Stomach (tissue), 9 donors: Measurements from ENCODE around the gene VSTM2L. TPM values are rescaled to one million over a fixed set of nuclear protein-coding genes. Genes with fewer than 3 reads are reported as not detected.
A peak's percentile ranks its signal among the peaks of the same experiment; 100 is the strongest.

Experiments used
- DNase-seq, 2 donors: peaks; one replicate each; pipeline versions ENCODE4 v3.0.0 to v3.0.0-alpha.2; 2013 to 2019
- H3K27ac ChIP-seq, 5 donors: fragments of 200-600 bp in 4 of 5; sonication (generic) in 4 of 5; one replicate each; pipeline ENCODE4 v1.5.1; 2013 to 2019; ENCODE audit warnings: mild to moderate bottlenecking in 1 of 5, moderate library complexity in 1 of 5
- H3K27me3 ChIP-seq, 3 donors: fragments of 200-600 bp; sonication (generic); one replicate each; pipeline ENCODE4 v1.5.1; 2017 to 2019; ENCODE audit warnings: mixed run types in 1 of 3
- H3K36me3 ChIP-seq, 4 donors: fragments of 200-600 bp; sonication (generic); 1 replicate in 3 of 4; 2 replicates in 1 of 4; pipeline ENCODE4 v1.5.1; 2016 to 2019
- H3K4me1 ChIP-seq, 4 donors: fragments of 200-600 bp; sonication (generic); one replicate each; pipeline ENCODE4 v1.5.1; 2016 to 2019
- H3K4me3 ChIP-seq, 4 donors: fragments of 200-600 bp; sonication (generic) in 3 of 4; one replicate each; pipeline ENCODE4 v1.5.1; 2016 to 2019; ENCODE audit warnings: mild to moderate bottlenecking in 1 of 4
- H3K9me3 ChIP-seq, 4 donors: fragments of 200-600 bp; sonication (generic); one replicate each; pipeline ENCODE4 v1.5.1; 2016 to 2019
- EP300 ChIP-seq: sonication (generic); formaldehyde crosslinking; IDR thresholded peaks from one replicate; pipeline ENCODE4 v1.6.1; 2017; ENCODE audit warnings: antibody characterized with exemption
- POLR2A ChIP-seq, 4 donors: fragments of 450-650 bp; IDR thresholded peaks; one replicate each; pipeline ENCODE4 v1.6.1; 2016; ENCODE audit warnings: antibody characterized with exemption in 4 of 4, control low read depth in 2 of 4, mild to moderate bottlenecking in 1 of 4, moderate library complexity in 1 of 4
- POLR2AphosphoS5 ChIP-seq, 3 donors: sonication (generic); formaldehyde crosslinking; IDR thresholded peaks; one replicate each; pipeline ENCODE4 v1.6.1; 2016; ENCODE audit warnings: antibody characterized with exemption in 3 of 3
- WGBS, 5 donors: extraction: QIAGEN DNeasy Blood & Tissue Kit in 3 of 5; methylation state at CpG; one replicate each; pipeline versions ENCODE4 v1.1.5 to v1.1.7; 2013 to 2018; 5-methylcytosine and 5-hydroxymethylcytosine counted together
- intact Hi-C: fragments of 100-400 bp; cut with DNase I; formaldehyde crosslinking; loops from one replicate; pipeline ENCODE4 v1.15.1; 2023; ENCODE audit warnings: low total_unique reads
- polyA plus RNA-seq, 3 donors: library from polyadenylated mRNA; stranded (reverse); fragments of 200-250 nt; gene quantifications; one replicate each; pipeline ENCODE4 v1.2.3, GENCODE V29; 2013
- total RNA-seq, 5 donors: library from RNA; depleted of rRNA; stranded (reverse); fragments of >200 nt; gene quantifications; one replicate each; pipeline versions ENCODE4 v1.1.0 to v1.2.3, GENCODE V29; 2014 to 2016
- TF ChIP-seq, protein P1 (sequence below), 7 experiments: fragments of 450-650 bp in 4 of 7; fragments of 200-600 bp in 3 of 7; sonication (generic) in 3 of 7; IDR thresholded peaks; one replicate each; pipeline ENCODE4 v1.5.1; 2016 to 2019; ENCODE audit warnings: antibody characterized with exemption in 7 of 7, control low read depth in 2 of 7, mild to moderate bottlenecking in 1 of 7
- donor health status: healthy with polysubstance abuse.
- donor health status: Bipolar disorder and iron deficiency.
- donor health status: healthy.

The VSTM2L gene
- total and polyA plus RNA-seq, 8 donors = 1.1 to 18.3 (median 3.4) TPM; not detected in 2

DNA sequence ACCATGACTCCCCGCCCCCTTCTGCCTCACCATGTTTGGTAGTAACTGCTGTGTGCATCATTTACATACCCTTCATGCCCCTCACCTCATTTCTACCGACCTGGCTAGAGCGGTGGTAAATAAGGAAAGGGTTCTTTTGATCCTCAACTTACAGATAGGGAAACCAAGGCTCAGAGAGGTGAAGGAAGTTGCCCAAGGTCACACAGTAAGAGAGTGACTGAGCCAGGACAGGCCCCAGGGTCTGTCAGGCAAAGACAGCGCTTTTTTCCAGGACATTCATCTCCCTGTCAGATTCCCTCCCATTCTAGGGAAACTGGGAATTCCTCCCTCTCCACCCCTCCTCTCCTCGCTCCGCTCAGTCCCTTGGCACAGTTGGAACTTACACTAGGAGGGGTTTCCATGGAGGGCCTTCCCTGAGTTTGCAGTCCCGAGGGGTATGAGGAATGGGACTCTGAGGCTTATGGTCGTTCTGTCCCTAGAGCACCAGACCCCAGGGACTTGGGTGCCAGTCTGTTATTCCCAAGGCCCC, 2.0 kb downstream of the VSTM2L start:
- H3K27ac ChIP-seq = no peak overlapping the region
- intact Hi-C loops = loop anchor here (10.0 kb wide), 1 partner anchor 90 kb away; no protein-coding TSS in a partner anchor
- no peaks in the 10 kb centered on the region for H3K9me3 ChIP-seq
- TF ChIP-seq, protein P1, sequence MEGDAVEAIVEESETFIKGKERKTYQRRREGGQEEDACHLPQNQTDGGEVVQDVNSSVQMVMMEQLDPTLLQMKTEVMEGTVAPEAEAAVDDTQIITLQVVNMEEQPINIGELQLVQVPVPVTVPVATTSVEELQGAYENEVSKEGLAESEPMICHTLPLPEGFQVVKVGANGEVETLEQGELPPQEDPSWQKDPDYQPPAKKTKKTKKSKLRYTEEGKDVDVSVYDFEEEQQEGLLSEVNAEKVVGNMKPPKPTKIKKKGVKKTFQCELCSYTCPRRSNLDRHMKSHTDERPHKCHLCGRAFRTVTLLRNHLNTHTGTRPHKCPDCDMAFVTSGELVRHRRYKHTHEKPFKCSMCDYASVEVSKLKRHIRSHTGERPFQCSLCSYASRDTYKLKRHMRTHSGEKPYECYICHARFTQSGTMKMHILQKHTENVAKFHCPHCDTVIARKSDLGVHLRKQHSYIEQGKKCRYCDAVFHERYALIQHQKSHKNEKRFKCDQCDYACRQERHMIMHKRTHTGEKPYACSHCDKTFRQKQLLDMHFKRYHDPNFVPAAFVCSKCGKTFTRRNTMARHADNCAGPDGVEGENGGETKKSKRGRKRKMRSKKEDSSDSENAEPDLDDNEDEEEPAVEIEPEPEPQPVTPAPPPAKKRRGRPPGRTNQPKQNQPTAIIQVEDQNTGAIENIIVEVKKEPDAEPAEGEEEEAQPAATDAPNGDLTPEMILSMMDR (IDR thresholded peaks at IDR 0.05) = no peak
- TF ChIP-seq EP300 (no peak), POLR2A (IDR thresholded peaks at IDR 0.05) (no peak), POLR2AphosphoS5 (IDR thresholded peaks at IDR 0.05) (no peak)
- 64 to 74% (median 68%) methylated on average over 8 of the region's 8 CpGs for WGBS, 5 donors
- no peak for DNase-seq
- H3K4me3 ChIP-seq = peak overlapping the region in 1 of 4 donors; percentile 53
- H3K4me1 ChIP-seq = peaks cover 11 to 29% (median 16%) of the 10 kb centered on the region in 4 donors
- H3K36me3 ChIP-seq = no peaks in the 10 kb centered on the region
- peaks cover 0 to 91% (median 48%) of the 10 kb centered on the region in 3 donors for H3K27me3 ChIP-seq

DNA sequence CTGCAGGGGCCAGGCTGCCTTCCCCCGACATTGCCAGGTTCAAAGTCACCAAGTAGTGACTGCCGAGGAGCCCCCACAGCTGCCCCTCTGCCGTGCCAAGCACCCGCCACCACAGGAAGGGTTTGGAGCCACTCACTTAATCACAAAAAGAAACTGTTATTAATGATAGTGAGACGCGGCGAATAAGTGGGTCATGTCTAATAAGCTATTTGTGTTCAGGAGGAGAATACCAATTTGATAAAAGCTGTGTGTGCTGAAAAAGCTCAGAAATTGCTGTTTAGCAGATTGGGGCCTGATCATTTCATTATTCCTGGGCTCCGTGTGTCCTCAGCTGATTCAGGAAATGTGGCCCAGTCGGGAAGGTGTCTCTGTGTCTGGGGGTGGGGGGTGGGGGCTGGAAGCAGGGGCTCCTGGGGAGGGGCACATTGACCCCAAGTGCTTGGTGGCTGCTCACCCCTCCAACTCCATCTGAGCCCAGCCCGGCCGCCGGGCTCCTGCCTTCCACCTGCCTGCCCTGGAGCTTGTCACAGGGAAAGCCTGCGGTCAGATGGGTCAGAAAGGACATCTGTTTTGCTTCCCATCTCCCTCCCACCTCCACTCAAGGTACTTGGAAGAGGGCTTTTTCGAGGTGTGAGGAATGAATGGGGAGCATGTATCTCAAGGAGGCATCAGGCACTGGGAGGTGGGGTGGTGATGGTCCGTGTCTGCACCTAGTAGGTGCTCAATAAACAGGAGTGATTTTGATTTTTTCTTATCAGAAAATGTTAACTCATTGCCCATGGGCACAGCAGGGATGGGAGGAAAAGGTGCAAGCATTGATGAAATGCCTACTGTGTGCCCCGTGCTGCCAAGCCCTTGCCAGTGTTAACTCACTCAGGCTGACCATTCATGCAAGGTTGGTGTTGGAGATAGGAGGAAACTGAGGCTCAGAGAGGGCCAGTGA, 3.0 kb downstream of the VSTM2L start:
- Histone ChIP-seq H3K4me3 (no peak overlapping the region), H3K27me3 (peaks cover 0 to 91% (median 44%) of the 10 kb centered on the region in 3 donors)
- TF ChIP-seq POLR2A (IDR thresholded peaks at IDR 0.05) (no peak), POLR2AphosphoS5 (IDR thresholded peaks at IDR 0.05) (no peak), EP300 (no peak)
- TF ChIP-seq, protein P1 (IDR thresholded peaks at IDR 0.05) = no peak

DNA sequence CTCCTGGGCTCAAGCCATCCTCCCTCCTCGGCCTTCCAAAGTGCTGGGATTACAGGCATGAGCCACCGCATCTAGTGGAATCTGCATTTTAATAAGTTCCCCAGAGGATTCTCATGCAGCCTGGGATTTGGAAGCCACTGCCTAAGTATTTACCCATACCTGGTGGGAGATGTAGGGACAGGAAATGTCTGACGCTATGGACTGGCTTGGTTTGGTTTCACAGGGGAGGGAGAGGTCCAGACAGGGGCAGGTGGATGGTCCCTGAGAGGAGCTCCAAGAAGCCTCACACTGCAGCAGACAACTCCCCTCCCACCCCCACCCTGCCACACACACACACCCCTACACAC, 4.4 kb downstream of the VSTM2L start:
- H3K27me3 ChIP-seq = peaks cover 0 to 91% (median 39%) of the 10 kb centered on the region in 3 donors
- no peaks in the 10 kb centered on the region for H3K9me3 ChIP-seq
- H3K4me3 ChIP-seq = no peak overlapping the region
- WGBS, 5 donors = 49 to 68% (median 50%) methylated on average over 3 of the region's 3 CpGs
- no peaks in the 10 kb centered on the region for H3K36me3 ChIP-seq
- DNase-seq = no peak
- intact Hi-C loops = loop anchor here (10.0 kb wide), 1 partner anchor 87 kb away; no protein-coding TSS in a partner anchor
- TF ChIP-seq POLR2AphosphoS5 (IDR thresholded peaks at IDR 0.05) (no peak), EP300 (no peak), POLR2A (IDR thresholded peaks at IDR 0.05) (no peak)
- TF ChIP-seq, protein P1 (IDR thresholded peaks at IDR 0.05) = no peak
- no peak overlapping the region for H3K27ac ChIP-seq
- H3K4me1 ChIP-seq = peaks cover 12 to 30% (median 13%) of the 10 kb centered on the region in 4 donors

More for the DNA sequence above, 3.0 kb downstream of the VSTM2L start:
- DNase-seq = no peak
- no peaks in the 10 kb centered on the region for H3K36me3 ChIP-seq
- peaks cover 11 to 29% (median 16%) of the 10 kb centered on the region in 4 donors for H3K4me1 ChIP-seq
- H3K9me3 ChIP-seq = no peaks in the 10 kb centered on the region
- H3K27ac ChIP-seq = no peak overlapping the region
- intact Hi-C loops = loop anchor here (10.0 kb wide), 1 partner anchor 89 kb away; no protein-coding TSS in a partner anchor
- WGBS, 5 donors = 64 to 75% (median 69%) methylated on average over 16 of the region's 16 CpGs

DNA sequence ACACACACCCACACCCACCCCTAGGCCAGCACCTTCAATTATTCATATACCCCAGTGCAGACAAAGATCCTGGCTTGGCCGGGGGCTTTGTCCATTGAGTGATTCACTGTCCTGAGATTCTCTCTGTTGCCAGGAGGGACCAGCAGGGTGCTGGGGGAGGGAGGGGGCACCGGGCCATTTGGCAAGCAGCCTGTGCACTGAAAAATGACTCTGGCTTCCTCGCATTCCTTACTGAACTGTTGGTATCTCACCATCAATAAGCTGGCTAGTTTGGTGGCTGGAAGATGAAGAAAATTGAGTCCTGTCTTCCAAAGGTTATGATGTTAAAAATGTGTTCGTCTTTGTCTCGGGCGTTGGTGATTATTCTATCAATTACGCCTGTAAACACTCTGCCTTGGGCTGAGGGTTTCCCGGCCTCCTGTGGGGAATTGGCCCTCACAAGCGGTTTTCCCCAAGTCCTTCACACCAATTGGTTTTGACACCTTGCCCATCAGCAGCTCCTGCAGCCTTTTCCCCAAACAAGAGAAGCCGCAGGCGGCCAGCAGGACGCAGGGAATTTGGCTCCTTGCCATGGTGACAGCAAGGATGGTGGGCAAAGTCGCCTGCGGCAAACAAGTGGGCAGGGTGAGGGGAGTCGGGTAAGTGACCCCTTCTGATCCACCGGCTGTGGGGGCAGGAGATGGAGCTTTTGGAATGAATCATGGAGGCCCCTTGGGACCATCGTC, 4.9 kb downstream of the VSTM2L start:
- intact Hi-C loops = loop anchor here (10.0 kb wide), 1 partner anchor 87 kb away; no protein-coding TSS in a partner anchor
- WGBS, 5 donors = 40 to 51% (median 50%) methylated on average over 15 to 17 of the region's 17 CpGs
- Histone ChIP-seq H3K27ac (no peak overlapping the region), H3K36me3 (no peaks in the 10 kb centered on the region), H3K4me3 (no peak overlapping the region), H3K4me1 (peaks cover 7 to 25% (median 8%) of the 10 kb centered on the region in 4 donors), H3K9me3 (no peaks in the 10 kb centered on the region), H3K27me3 (peaks cover 0 to 91% (median 36%) of the 10 kb centered on the region in 3 donors)
- TF ChIP-seq, protein P1 (IDR thresholded peaks at IDR 0.05) = no peak
- no peak for TF ChIP-seq POLR2AphosphoS5 (IDR thresholded peaks at IDR 0.05)
- no peak for TF ChIP-seq POLR2A (IDR thresholded peaks at IDR 0.05)
- no peak for TF ChIP-seq EP300
- no peak for DNase-seq
